ENCODE data around the gene DENND1B.

The DENND1B gene

GRCh38 chr1:197544130-197544529, 231.2 kb downstream of the DENND1B start:
- DNase-seq (ENCODE audit: low read depth in 2 of 2), result no peak
- H3K4me3 ChIP-seq (replicated peaks in 1 of 2; ENCODE audit: low read depth in 2 of 2, low read length in 2 of 2), result no peak overlapping the region
- TF ChIP-seq CTCF (IDR thresholded peaks at IDR 0.05; ENCODE audit: low read depth, low read length), result no peak

- TF ChIP-seq CTCF (IDR thresholded peaks at IDR 0.05; ENCODE audit: low read depth, low read length), result no peak
- DNase-seq (ENCODE audit: low read depth in 2 of 2), result no peak
- no peak overlapping the region for H3K4me3 ChIP-seq (replicated peaks in 1 of 2; ENCODE audit: low read depth in 2 of 2, low read length in 2 of 2)
These were observed 233.9 kb downstream of the DENND1B start for GRCh38 chr1:197541411-197541810.

DNA sequence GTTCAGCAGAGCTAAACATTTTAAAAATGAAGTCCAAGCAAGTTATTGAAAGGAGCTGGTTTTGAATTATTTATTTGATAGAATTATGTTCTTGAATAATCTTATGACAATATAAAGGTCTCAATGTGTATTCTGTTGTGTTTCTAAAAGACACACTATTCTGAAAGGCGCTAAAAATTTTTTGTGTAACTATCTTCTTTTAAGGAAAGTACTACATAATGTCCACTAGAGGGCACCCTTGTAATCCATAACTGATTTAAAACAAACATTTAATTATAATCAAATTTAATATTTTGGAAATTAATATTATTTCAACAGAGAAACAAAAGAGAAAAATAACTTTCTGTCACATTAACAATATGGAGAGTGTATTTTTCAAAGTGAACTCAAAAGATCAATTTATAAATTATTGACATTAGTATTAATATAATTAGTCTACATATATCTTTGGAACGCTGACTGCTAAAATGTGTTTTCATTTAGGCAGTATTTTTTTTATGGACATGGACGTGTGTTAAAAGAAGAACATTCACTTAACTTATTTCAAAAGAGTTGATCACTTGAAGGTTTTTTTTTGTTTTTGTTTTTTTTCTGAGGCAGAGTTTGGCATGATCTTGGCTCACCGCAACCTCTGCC, 248.4 kb downstream of the DENND1B start:
- TF ChIP-seq CTCF (IDR thresholded peaks at IDR 0.05; ENCODE audit: low read depth, low read length), result peak; percentile 49
- no peak overlapping the region for H3K4me3 ChIP-seq (replicated peaks in 1 of 2; ENCODE audit: low read depth in 2 of 2, low read length in 2 of 2)
- DNase-seq (ENCODE audit: low read depth in 2 of 2), result peak; percentile 60

- DNase-seq (ENCODE audit: low read depth in 2 of 2), result peak; percentile 65 to 68
- TF ChIP-seq CTCF (IDR thresholded peaks at IDR 0.05; ENCODE audit: low read depth, low read length), result peak; percentile 54
These were observed 254.1 kb downstream of the DENND1B start for GRCh38 chr1:197521118-197521739.

DNA sequence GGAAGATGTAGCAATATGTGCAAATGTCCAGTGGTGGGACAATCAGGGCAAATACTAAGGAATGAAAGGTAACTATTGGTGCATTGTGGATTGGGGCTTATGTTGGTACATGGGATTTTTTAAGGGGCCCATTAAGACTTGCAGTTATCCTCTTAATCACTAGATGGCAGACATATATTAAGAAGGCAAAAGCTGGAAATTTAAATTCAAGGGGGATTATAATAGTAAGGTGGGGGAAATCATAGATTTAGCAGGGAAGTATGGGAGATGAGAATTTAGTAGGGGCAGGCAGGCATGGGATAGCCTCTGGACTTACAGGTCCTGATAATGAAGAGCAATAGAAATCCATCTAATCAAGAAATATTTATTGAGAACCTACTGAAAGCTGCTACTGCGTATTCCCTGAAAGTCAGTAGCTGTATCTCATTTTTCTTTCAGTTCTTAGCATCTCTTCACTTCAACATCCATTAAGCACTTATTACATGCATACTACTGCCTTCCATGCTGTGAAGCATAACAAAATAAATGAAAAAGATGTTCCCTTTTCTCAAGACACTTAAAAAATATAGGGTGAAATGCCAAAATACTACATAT, 255.4 kb downstream of the DENND1B start:
- DNase-seq (ENCODE audit: low read depth in 2 of 2), result peak; percentile 42 to 44
- H3K4me3 ChIP-seq (replicated peaks in 1 of 2; ENCODE audit: low read depth in 2 of 2, low read length in 2 of 2), result no peak overlapping the region
- peak; percentile 54 for TF ChIP-seq CTCF (IDR thresholded peaks at IDR 0.05; ENCODE audit: low read depth, low read length)

More at GRCh38 chr1:197521118-197521739, 254.1 kb downstream of the DENND1B start:
- H3K4me3 ChIP-seq (replicated peaks in 1 of 2; ENCODE audit: low read depth in 2 of 2, low read length in 2 of 2), result no peak overlapping the region

DNA sequence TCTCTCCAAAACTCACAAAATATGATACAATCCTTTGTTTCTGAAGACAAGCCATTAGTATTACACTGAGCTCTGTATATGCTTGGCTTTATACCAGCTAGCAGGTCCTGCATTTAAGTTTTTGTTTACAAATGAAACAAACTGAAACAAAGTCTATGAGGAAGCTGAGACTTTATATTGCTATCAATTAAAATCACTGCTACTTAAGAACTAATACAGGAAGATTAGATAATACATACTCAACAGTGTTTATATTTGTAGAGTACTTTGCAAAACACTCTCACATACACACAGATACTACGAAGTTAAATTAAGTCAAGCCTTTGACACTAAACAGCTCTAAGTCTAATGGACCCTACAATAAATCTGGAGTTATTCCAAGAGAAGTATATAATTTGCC, 259.9 kb downstream of the DENND1B start:
- no peak overlapping the region for H3K4me3 ChIP-seq (replicated peaks in 1 of 2; ENCODE audit: low read depth in 2 of 2, low read length in 2 of 2)
- no peak for DNase-seq (ENCODE audit: low read depth in 2 of 2)
- no peak for TF ChIP-seq CTCF (IDR thresholded peaks at IDR 0.05; ENCODE audit: low read depth, low read length)
